ENCODE measurements around the gene BRPF3.

BRPF3 gene

GRCh38 chr6:36272234-36272633, 75.7 kb downstream of the BRPF3 start:
- DNase-seq = no peak

- no peak for DNase-seq
These were observed 76.5 kb downstream of the BRPF3 start for GRCh38 chr6:36273067-36273466.

GRCh38 chr6:36273802-36274514, 77.4 kb downstream of the BRPF3 start:
- DNase-seq = no peak

- no peak for DNase-seq
These were observed 80.3 kb downstream of the BRPF3 start for GRCh38 chr6:36276581-36277536.

GRCh38 chr6:36277946-36278470, 81.5 kb downstream of the BRPF3 start:
- DNase-seq = no peak

- DNase-seq = no peak
These were observed 83.9 kb downstream of the BRPF3 start for GRCh38 chr6:36280467-36280866.

GRCh38 chr6:36280983-36281382, 84.4 kb downstream of the BRPF3 start:
- DNase-seq = no peak

All from activated effector memory CD4-positive, alpha-beta T cell treated with anti-CD3 and anti-CD28 coated beads, Interleukin-2, amount 50 U/mL, for 16 hours (primary cell).